ENCODE data around the gene TTYH3.

DNA sequence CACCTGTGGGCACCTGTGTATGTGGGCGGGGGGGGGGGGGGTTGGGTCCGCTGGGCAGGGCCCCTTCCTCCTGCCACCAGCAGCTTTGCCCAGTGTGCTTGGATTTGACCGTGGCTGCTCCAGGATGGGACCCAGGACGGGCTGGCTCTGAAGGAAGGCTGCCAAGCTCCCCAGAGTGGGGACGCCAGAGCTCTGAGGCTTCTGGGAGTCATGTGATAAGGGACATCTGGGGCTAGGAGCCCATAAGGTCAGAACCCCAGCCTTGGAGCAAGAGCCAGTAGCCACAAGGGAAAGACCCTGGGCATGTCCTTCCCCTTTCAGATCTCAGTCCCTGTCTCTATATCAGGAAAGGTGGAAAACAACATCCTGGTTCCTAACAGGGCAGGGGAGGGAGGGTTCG is 34.4 kb downstream of the TTYH3 start:
- no peak for TF ChIP-seq EZH2 (IDR thresholded peaks at IDR 0.05)
- no peak for TF ChIP-seq POLR2AphosphoS5 (IDR thresholded peaks at IDR 0.05; ENCODE audit: borderline replicate concordance, low read depth, low read length)

All from SK-N-MC (cell line).